ENCODE measurements around the gene ANKRD13B.

Gene ANKRD13B

GRCh38 chr17:29569245-29569950 lies 23.5 kb upstream of the ANKRD13B start:
- DNase-seq = no peak

- DNase-seq = peak; percentile 40
Measured at GRCh38 chr17:29570521-29570920, 22.4 kb upstream of the ANKRD13B start.

GRCh38 chr17:29571486-29571882 lies 21.4 kb upstream of the ANKRD13B start:
- DNase-seq = no peak

GRCh38 chr17:29571883-29572681 lies 20.9 kb upstream of the ANKRD13B start:
- DNase-seq = no peak

- DNase-seq = peak; percentile 84
Measured at GRCh38 chr17:29572691-29573557, 20.0 kb upstream of the ANKRD13B start.

DNA sequence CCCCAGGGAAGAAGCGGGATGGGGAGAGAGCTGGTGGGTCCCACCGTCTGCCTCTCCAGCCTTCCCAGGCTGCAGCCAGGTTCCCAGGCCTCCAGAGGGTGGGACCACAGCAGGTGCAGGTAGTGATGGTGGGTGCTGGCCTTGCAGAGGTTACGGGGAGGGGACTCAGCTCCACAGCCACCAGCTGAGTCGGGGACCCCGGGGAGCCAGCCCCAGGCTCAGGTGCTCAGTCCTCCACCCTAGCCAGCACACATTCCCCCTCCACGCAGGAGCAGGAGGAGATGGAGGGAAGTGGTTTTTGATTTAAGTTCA lies 19.4 kb upstream of the ANKRD13B start:
- DNase-seq = no peak

GRCh38 chr17:29573871-29574731 lies 18.8 kb upstream of the ANKRD13B start:
- DNase-seq = no peak

- DNase-seq = no peak
Measured at GRCh38 chr17:29574732-29575510, 18.0 kb upstream of the ANKRD13B start.

GRCh38 chr17:29575511-29576213 lies 17.3 kb upstream of the ANKRD13B start:
- no peak for DNase-seq

DNA sequence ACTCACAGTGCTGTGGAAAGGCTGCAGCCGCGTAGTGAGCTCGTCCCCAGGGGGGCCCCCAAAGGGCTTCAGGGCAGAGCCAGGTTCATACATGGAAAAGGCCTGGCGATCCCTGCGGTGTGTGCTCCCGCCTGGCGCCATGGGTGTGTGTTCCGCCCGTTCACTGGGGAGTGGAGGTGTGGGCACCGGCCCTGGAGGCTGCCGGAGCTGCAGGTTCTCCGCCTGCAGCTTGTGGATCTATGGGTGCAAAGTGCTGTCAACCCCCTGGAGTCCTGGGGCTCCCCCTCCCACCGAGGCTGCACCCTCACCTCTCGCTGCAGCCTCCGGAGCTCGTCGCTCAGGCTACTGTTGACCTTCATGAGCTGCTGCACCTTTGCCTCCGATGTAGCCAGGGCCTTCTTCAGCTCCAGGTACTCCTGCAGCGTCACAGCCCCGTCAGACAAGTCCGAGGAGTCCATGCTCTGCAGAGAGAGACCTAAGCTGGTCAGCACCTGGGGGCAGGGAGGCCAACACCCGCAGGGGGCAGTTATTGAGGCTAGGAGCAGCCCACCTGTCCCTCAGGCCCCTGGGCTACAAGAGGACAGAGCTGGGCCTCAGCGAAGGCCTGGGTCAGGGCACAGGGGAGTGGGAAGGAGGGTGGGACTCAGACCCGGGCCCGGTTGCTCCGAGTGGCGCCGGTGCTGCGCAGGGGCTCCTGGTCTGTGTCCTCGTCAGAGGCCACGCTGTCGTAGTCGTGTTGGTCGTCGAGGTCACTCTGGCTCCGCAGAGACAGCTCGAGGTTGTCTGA lies 16.5 kb upstream of the ANKRD13B start:
- DNase-seq = no peak

- no peak for DNase-seq
Measured at GRCh38 chr17:29577001-29577370, 15.9 kb upstream of the ANKRD13B start.

DNA sequence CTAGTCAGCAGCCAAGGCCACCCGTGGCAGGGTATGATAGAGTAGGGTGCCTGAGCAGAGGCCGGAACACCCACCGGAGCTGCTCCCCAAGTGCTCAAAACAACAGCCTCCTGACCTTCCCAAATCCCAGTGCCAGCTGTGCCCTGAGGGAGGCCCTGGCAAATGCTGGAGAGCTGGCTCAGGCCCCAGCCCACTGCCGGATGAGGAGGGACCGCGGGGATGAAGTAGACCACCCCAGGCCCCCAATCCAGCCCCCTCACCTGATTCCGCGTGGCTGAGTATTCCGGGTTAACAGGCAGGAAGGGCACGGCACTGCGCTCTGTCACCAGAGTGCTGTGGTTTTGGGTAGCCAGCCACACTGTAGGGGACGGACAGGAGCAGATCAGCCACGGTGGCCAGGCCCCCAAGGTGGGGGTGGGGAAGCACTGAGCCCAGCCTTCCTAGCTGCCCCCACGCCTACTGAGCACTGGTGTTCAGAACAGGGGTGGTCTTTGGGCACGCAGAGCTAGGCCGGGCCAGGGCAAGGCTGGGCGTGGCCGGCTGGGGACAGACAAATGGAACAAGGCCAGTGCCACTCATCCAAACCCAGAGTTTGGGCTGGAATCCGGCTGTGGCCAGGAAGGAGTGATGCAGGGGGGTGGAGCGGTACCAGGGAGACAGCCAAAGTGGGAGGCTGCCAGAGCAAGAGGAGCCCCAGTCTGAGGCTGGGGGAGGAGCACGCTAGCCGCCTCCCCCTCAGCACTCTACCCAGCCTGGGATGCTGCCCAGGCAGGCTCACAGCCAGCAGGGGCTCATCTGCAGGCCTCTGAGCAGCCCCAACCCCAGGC lies 15.3 kb upstream of the ANKRD13B start:
- DNase-seq = no peak

GRCh38 chr17:29578626-29579485 lies 14.1 kb upstream of the ANKRD13B start:
- no peak for DNase-seq

- peak; percentile 92 for DNase-seq
Measured at GRCh38 chr17:29579866-29580771, 12.8 kb upstream of the ANKRD13B start.

- DNase-seq = no peak
Measured at GRCh38 chr17:29581583-29582253, 11.2 kb upstream of the ANKRD13B start.

DNA sequence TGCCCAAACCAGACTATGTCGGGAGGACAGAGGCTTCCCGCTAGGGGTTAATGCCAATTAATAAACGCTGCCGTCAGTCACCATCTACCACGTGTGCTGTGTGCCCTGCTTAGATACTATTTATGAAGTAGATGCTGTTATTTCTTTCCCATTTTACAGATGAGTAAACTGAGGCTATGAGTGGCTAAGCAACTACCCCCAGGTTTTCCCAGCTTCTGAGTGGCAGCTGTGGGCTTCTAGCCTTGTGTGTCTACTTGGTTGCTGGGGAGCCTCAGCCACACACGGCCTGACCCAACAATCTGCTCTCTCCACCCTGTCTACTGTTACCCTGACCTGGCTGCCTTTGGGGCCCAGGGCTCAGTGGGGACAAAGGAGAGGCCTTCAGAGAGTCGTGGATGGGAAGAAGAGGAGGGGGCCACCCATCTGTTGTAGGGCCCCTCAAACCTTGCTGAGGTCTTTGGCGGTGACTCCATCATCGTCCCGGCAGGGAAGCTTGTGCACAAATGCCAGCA lies 10.6 kb upstream of the ANKRD13B start:
- no peak for DNase-seq
